Epithelial cell of proximal tubule (primary cell): ENCODE measurements around the gene RARB. TPM values are rescaled to one million over a fixed set of nuclear protein-coding genes. Genes with fewer than 3 reads are reported as not detected.

Experiments used
- DNase-seq: peaks from one replicate; pipeline ENCODE4 v3.0.0-alpha.2; 2011; ENCODE audit warnings: low read depth
- H3K4me3 ChIP-seq: 2 replicates; pipeline ENCODE4 v1.5.1; 2011; ENCODE audit warnings: low read depth, mild to moderate bottlenecking, low read length
- total RNA-seq: library from RNA; depleted of rRNA; stranded (reverse); fragments of >200 nt; gene quantifications from 2 replicates; pipeline ENCODE4 v1.2.3, GENCODE V29; 2015
- TF ChIP-seq, protein P1 (sequence below): conservative IDR thresholded peaks from 2 replicates; pipeline ENCODE4 v1.5.1; 2012; ENCODE audit warnings: low read depth, mild to moderate bottlenecking, low read length

The RARB gene
- total RNA-seq, 1 donor from 2014 or later: 4.6 TPM

DNA sequence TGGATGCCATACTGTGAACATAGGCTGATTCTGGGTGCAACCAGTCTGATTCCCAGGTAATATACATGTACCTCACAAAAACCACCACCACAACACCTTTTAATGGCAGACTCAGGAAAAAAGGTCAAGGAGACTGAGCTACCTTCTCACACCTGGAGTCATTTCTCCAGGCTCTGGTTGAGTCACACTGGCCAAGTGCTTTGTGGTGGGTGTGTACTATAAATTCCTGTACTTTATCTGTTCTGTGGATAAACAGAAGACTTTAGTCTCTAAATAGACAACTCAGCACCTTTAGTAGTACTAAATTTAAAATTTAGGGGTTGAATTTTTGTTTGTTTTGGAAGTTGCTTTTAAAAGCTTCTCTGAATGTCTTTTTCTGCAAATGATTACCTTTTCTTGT lies 190.0 kb downstream of the RARB start:
- DNase-seq: no peak
- H3K4me3 ChIP-seq: no peak overlapping the region
- TF ChIP-seq, protein P1, sequence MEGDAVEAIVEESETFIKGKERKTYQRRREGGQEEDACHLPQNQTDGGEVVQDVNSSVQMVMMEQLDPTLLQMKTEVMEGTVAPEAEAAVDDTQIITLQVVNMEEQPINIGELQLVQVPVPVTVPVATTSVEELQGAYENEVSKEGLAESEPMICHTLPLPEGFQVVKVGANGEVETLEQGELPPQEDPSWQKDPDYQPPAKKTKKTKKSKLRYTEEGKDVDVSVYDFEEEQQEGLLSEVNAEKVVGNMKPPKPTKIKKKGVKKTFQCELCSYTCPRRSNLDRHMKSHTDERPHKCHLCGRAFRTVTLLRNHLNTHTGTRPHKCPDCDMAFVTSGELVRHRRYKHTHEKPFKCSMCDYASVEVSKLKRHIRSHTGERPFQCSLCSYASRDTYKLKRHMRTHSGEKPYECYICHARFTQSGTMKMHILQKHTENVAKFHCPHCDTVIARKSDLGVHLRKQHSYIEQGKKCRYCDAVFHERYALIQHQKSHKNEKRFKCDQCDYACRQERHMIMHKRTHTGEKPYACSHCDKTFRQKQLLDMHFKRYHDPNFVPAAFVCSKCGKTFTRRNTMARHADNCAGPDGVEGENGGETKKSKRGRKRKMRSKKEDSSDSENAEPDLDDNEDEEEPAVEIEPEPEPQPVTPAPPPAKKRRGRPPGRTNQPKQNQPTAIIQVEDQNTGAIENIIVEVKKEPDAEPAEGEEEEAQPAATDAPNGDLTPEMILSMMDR: no peak

DNA sequence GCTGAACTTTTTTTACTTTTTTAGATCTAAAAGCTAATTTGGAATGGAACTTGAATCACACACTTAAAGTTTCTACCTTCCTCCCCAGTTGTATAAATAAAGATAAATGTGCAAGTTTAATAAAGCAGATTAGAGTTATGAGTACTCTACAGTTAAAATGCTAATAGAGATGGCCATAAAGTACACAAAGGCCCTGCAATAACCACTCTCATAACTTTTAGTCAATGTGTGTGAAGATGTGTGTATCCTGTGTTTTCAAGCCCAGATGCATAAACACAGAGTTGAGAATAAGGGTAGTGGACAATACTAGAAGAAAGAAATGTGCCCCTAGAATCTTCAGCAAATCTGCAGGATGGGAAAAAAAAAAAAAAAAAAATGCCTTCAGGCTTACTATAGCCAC lies 191.3 kb downstream of the RARB start:
- no peak overlapping the region for H3K4me3 ChIP-seq
- TF ChIP-seq, protein P1: no peak
- no peak for DNase-seq

GRCh38 chr3:25620493-25620892 lies 192.4 kb downstream of the RARB start:
- no peak for DNase-seq
- TF ChIP-seq, protein P1: no peak
- H3K4me3 ChIP-seq: no peak overlapping the region

GRCh38 chr3:25621087-25621486 lies 193.0 kb downstream of the RARB start:
- no peak for DNase-seq
- no peak overlapping the region for H3K4me3 ChIP-seq
- TF ChIP-seq, protein P1: no peak

DNA sequence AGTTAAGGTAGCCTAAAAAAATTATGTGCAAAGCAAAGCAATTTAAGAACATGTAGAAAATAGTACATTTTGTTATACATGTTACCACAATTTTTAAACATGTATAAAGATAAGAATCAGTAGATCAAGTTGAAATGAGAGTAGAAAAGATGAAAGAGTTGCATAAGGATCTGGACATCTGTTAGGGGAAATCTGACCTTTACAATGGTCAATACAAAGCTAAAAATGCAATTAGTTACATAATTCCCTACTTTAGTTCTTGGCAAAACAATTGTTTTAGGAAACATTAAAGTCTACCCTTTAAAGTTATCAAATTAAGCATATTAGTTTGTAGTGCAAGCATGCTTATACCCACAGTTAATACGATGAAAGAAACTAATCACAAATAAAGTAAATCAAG lies 203.9 kb downstream of the RARB start:
- TF ChIP-seq, protein P1: no peak
- DNase-seq: no peak
- H3K4me3 ChIP-seq: no peak overlapping the region

DNA sequence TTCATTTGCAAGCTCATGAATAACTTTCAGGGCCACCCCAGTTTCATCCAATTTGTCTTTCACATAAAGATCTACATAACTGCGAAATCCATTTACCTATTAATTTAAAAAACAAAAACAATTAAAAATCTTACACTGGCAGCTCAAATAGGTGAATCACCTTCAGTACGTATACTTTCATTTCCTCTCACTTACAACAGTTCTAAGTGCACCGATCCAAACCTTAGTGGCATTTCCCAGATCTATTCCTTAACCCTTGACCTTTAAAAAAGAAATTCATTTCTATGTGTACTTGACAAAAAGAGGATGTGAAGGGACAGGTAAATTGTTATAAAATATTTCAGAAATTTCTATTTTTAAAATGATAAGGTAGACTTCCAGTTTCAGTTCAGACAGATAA lies 205.9 kb downstream of the RARB start:
- H3K4me3 ChIP-seq: no peak overlapping the region
- DNase-seq: no peak
- TF ChIP-seq, protein P1: no peak

GRCh38 chr3:25635038-25635437 lies 207.0 kb downstream of the RARB start:
- no peak overlapping the region for H3K4me3 ChIP-seq
- DNase-seq: no peak
- TF ChIP-seq, protein P1: no peak
